Choroid plexus epithelial cell (primary cell): ENCODE measurements around the gene CHEK1.

Source experiments
- DNase-seq: peaks from one replicate; pipeline ENCODE4 v3.0.0-alpha.2; 2010; ENCODE audit warnings: low read depth
- H3K4me3 ChIP-seq: 2 replicates; pipeline ENCODE4 v1.5.1; 2011; ENCODE audit warnings: low read depth, mild to moderate bottlenecking, control low read depth, low read length, moderate library complexity
- CTCF ChIP-seq: conservative IDR thresholded peaks from 2 replicates; pipeline ENCODE4 v1.5.1; 2011; ENCODE audit warnings: low read depth, mild to moderate bottlenecking, control low read depth, inconsistent platforms, low read length, moderate library complexity

Gene CHEK1

GRCh38 chr11:125675196-125675595 is 50.2 kb downstream of the CHEK1 start:
- no peak for TF ChIP-seq CTCF
- no peak for DNase-seq
- no peak overlapping the region for H3K4me3 ChIP-seq

GRCh38 chr11:125679397-125679796 is 54.4 kb downstream of the CHEK1 start:
- TF ChIP-seq CTCF: no peak
- peak; percentile 16 for DNase-seq
- H3K4me3 ChIP-seq: no peak overlapping the region

GRCh38 chr11:125679837-125680236 is 54.9 kb downstream of the CHEK1 start:
- no peak overlapping the region for H3K4me3 ChIP-seq
- no peak for DNase-seq
- TF ChIP-seq CTCF: no peak

- no peak for DNase-seq
- H3K4me3 ChIP-seq: no peak within 1 kb of the TSS
- no peak for TF ChIP-seq CTCF
Measured at GRCh38 chr11:125680747-125681146, 55.8 kb downstream of the CHEK1 start, which contains the start of gene ACRV1. Gene ACRV1 (minus strand): TSS chr11:125680847. CDS start chr11:125680780, 67 bp downstream.

- H3K4me3 ChIP-seq: no peak overlapping the region
- no peak for DNase-seq
- TF ChIP-seq CTCF: no peak
Measured at GRCh38 chr11:125685228-125685627, 60.3 kb downstream of the CHEK1 start.

GRCh38 chr11:125688066-125688465 is 63.1 kb downstream of the CHEK1 start:
- no peak for DNase-seq
- H3K4me3 ChIP-seq: no peak overlapping the region
- TF ChIP-seq CTCF: no peak

GRCh38 chr11:125688632-125689031 is 63.7 kb downstream of the CHEK1 start:
- DNase-seq: no peak
- TF ChIP-seq CTCF: no peak
- H3K4me3 ChIP-seq: no peak overlapping the region
